Measurements from ENCODE around the gene ANO6.

Gene ANO6

GRCh38 chr12:45276154-45276755, 60.4 kb downstream of the ANO6 start:
- DNase-seq (ENCODE audit: low read depth in 2 of 2), result no peak

GRCh38 chr12:45278447-45278846, 62.6 kb downstream of the ANO6 start:
- no peak for DNase-seq (ENCODE audit: low read depth in 2 of 2)

- DNase-seq (ENCODE audit: low read depth in 2 of 2), result no peak
These were observed 64.3 kb downstream of the ANO6 start for GRCh38 chr12:45279931-45280830.

GRCh38 chr12:45281994-45282393, 66.1 kb downstream of the ANO6 start:
- no peak for DNase-seq (ENCODE audit: low read depth in 2 of 2)

- DNase-seq (ENCODE audit: low read depth in 2 of 2), result no peak
These were observed 66.5 kb downstream of the ANO6 start for GRCh38 chr12:45282411-45282810.

- no peak for DNase-seq (ENCODE audit: low read depth in 2 of 2)
These were observed 68.4 kb downstream of the ANO6 start for GRCh38 chr12:45284096-45284901.

GRCh38 chr12:45285717-45286116, 69.8 kb downstream of the ANO6 start:
- no peak for DNase-seq (ENCODE audit: low read depth in 2 of 2)

GRCh38 chr12:45286621-45287020, 70.7 kb downstream of the ANO6 start:
- DNase-seq (ENCODE audit: low read depth in 2 of 2), result no peak

- no peak for DNase-seq (ENCODE audit: low read depth in 2 of 2)
These were observed 73.6 kb downstream of the ANO6 start for GRCh38 chr12:45289245-45290215.

- DNase-seq (ENCODE audit: low read depth in 2 of 2), result no peak
These were observed 74.3 kb downstream of the ANO6 start for GRCh38 chr12:45290216-45290605.

GRCh38 chr12:45291518-45291917, 75.6 kb downstream of the ANO6 start:
- DNase-seq (ENCODE audit: low read depth in 2 of 2), result no peak

- no peak for DNase-seq (ENCODE audit: low read depth in 2 of 2)
These were observed 76.7 kb downstream of the ANO6 start for GRCh38 chr12:45292486-45293195.

GRCh38 chr12:45294906-45295305, 79.0 kb downstream of the ANO6 start:
- DNase-seq (ENCODE audit: low read depth in 2 of 2), result no peak

- no peak for DNase-seq (ENCODE audit: low read depth in 2 of 2)
These were observed 80.2 kb downstream of the ANO6 start for GRCh38 chr12:45296046-45296586.

- no peak for DNase-seq (ENCODE audit: low read depth in 2 of 2)
These were observed 82.2 kb downstream of the ANO6 start for GRCh38 chr12:45298047-45298446.

- no peak for DNase-seq (ENCODE audit: low read depth in 2 of 2)
These were observed 83.1 kb downstream of the ANO6 start for GRCh38 chr12:45298721-45299692.

- no peak for DNase-seq (ENCODE audit: low read depth in 2 of 2)
These were observed 86.9 kb downstream of the ANO6 start for GRCh38 chr12:45302621-45303369.

GRCh38 chr12:45303945-45304344, 88.0 kb downstream of the ANO6 start:
- no peak for DNase-seq (ENCODE audit: low read depth in 2 of 2)
